H1 (cell line): ENCODE data around the gene FERMT2.

Source experiments
- POLR2AphosphoS5 ChIP-seq: IDR thresholded peaks from 2 replicates; pipeline ENCODE4 v1.6.1; 2011; ENCODE audit warnings: low read depth, low read length
- TF ChIP-seq, protein P1 (sequence below), 3 experiments: IDR thresholded peaks; 1 replicate in 2 of 3; 2 replicates in 1 of 3; pipeline versions ENCODE4 v1.5.1 to v1.6.1; 2011; ENCODE audit warnings: low read length in 3 of 3, mild to moderate bottlenecking in 3 of 3, inconsistent platforms in 2 of 3, low read depth in 1 of 3, moderate library complexity in 1 of 3; ENCODE audit not compliant: insufficient read depth in 1 of 3; ENCODE audit errors: control extremely low read depth in 1 of 3

DNA sequence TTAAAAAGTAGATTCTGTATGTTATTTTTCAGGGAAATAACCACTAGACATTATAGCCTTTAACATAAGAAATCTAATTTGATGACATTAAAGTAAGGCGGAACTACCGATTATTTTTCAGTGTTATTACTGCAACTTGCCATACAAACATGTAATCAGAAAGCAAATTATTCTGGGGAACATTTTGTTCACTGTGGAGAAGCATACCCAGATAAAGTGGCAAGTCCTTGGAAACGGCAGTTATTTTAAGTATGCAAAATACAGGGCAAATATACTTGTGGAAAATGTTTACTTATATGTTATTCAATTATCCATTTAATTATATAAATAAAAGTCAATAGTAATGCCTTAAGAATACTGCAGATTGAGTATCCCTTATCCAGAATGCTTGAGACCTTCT is 71.9 kb downstream of the FERMT2 start:
- TF ChIP-seq, protein P1, sequence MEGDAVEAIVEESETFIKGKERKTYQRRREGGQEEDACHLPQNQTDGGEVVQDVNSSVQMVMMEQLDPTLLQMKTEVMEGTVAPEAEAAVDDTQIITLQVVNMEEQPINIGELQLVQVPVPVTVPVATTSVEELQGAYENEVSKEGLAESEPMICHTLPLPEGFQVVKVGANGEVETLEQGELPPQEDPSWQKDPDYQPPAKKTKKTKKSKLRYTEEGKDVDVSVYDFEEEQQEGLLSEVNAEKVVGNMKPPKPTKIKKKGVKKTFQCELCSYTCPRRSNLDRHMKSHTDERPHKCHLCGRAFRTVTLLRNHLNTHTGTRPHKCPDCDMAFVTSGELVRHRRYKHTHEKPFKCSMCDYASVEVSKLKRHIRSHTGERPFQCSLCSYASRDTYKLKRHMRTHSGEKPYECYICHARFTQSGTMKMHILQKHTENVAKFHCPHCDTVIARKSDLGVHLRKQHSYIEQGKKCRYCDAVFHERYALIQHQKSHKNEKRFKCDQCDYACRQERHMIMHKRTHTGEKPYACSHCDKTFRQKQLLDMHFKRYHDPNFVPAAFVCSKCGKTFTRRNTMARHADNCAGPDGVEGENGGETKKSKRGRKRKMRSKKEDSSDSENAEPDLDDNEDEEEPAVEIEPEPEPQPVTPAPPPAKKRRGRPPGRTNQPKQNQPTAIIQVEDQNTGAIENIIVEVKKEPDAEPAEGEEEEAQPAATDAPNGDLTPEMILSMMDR (IDR thresholded peaks at IDR 0.05; ENCODE audit: control extremely low read depth in 1 of 3, insufficient read depth in 1 of 3, low read depth in 1 of 3, low read length in 3 of 3): no peak
- no peak for TF ChIP-seq POLR2AphosphoS5
